WTC11 (cell line): ENCODE measurements around the gene PHF21B. TPM values are rescaled to one million over a fixed set of nuclear protein-coding genes. Genes with fewer than 3 reads are reported as not detected.

Source experiments
- CBFB ChIP-seq: sonication (generic); formaldehyde crosslinking; IDR thresholded peaks from 2 replicates; pipeline ENCODE4 v1.8.1; 2022; ENCODE audit warnings: mild to moderate bottlenecking, low read depth, missing genetic modification reagents
- PRRX2 ChIP-seq: fragments of 250-450 bp; sonication (Bioruptor Pico); IDR thresholded peaks from 2 replicates; pipeline ENCODE4 v1.8.0; 2021; ENCODE audit warnings: mild to moderate bottlenecking
- total RNA-seq: library from RNA; stranded (reverse); gene quantifications from 3 replicates; pipeline ENCODE4 v1.2.3, GENCODE V29; 2021
- TF ChIP-seq, protein P1 (sequence below): fragments of 250-450 bp; sonication (Bioruptor Pico); IDR thresholded peaks from 2 replicates; pipeline ENCODE4 v1.9.0; 2021; ENCODE audit warnings: mild to moderate bottlenecking, borderline replicate concordance
- TF ChIP-seq, protein P2 (sequence below): sonication (generic); formaldehyde crosslinking; IDR thresholded peaks from 2 replicates; pipeline ENCODE4 v1.8.1; 2023; ENCODE audit warnings: mild to moderate bottlenecking, missing genetic modification reagents
- TF ChIP-seq, protein P3 (sequence below): fragments of 250-450 bp; sonication (Bioruptor Pico); IDR thresholded peaks from 2 replicates; pipeline ENCODE4 v1.9.0; 2021; ENCODE audit warnings: mild to moderate bottlenecking
- TF ChIP-seq, protein P4 (sequence below): sonication (generic); formaldehyde crosslinking; conservative IDR thresholded peaks from 2 replicates; pipeline ENCODE4 v1.8.1; 2023; ENCODE audit warnings: mild to moderate bottlenecking, low read depth, missing genetic modification reagents, moderate library complexity
- TF ChIP-seq, protein P5 (sequence below): sonication (generic); formaldehyde crosslinking; IDR thresholded peaks from 2 replicates; pipeline ENCODE4 v1.8.1; 2023; ENCODE audit warnings: mild to moderate bottlenecking, missing genetic modification reagents
- TF ChIP-seq, protein P6 (sequence below): sonication (generic); formaldehyde crosslinking; IDR thresholded peaks from 2 replicates; pipeline ENCODE4 v1.8.1; 2022; ENCODE audit warnings: low read depth, missing genetic modification reagents, borderline replicate concordance
- TF ChIP-seq, protein P7 (sequence below): sonication (generic); formaldehyde crosslinking; IDR thresholded peaks from 2 replicates; pipeline ENCODE4 v1.8.1; 2023; ENCODE audit warnings: mild to moderate bottlenecking, missing genetic modification reagents, moderate library complexity
- TF ChIP-seq, protein P8 (sequence below): sonication (generic); formaldehyde crosslinking; IDR thresholded peaks from 2 replicates; pipeline ENCODE4 v1.8.0; 2022; ENCODE audit warnings: mild to moderate bottlenecking, missing genetic modification reagents
- TF ChIP-seq, protein P9 (sequence below): sonication (generic); formaldehyde crosslinking; IDR thresholded peaks from 2 replicates; pipeline ENCODE4 v1.8.1; 2022; ENCODE audit warnings: low read depth, mild to moderate bottlenecking, moderate library complexity, missing genetic modification reagents, borderline replicate concordance

The PHF21B gene
- total RNA-seq, 1 experiment from 2014 or later: 107 TPM

DNA sequence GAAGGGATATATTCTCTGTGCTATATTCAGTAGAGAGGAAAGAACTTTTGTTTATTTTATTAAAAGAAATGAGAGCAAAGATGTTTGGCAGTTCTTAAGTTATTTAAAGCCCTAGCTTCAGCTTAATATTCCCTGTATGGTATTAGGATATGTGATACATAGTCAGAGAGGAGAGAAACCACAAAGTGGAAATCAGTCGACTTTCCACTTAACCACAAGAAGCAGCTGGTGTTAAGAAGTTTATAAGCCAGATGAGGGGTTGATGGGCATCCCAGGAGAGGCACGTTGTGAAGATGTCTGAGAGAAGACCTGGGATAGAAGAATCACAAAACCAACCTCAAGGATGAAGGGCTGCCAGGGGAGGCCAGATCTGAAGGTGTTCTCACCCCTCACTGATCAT, 23.3 kb upstream of the PHF21B start (continued):
- TF ChIP-seq, protein P1, sequence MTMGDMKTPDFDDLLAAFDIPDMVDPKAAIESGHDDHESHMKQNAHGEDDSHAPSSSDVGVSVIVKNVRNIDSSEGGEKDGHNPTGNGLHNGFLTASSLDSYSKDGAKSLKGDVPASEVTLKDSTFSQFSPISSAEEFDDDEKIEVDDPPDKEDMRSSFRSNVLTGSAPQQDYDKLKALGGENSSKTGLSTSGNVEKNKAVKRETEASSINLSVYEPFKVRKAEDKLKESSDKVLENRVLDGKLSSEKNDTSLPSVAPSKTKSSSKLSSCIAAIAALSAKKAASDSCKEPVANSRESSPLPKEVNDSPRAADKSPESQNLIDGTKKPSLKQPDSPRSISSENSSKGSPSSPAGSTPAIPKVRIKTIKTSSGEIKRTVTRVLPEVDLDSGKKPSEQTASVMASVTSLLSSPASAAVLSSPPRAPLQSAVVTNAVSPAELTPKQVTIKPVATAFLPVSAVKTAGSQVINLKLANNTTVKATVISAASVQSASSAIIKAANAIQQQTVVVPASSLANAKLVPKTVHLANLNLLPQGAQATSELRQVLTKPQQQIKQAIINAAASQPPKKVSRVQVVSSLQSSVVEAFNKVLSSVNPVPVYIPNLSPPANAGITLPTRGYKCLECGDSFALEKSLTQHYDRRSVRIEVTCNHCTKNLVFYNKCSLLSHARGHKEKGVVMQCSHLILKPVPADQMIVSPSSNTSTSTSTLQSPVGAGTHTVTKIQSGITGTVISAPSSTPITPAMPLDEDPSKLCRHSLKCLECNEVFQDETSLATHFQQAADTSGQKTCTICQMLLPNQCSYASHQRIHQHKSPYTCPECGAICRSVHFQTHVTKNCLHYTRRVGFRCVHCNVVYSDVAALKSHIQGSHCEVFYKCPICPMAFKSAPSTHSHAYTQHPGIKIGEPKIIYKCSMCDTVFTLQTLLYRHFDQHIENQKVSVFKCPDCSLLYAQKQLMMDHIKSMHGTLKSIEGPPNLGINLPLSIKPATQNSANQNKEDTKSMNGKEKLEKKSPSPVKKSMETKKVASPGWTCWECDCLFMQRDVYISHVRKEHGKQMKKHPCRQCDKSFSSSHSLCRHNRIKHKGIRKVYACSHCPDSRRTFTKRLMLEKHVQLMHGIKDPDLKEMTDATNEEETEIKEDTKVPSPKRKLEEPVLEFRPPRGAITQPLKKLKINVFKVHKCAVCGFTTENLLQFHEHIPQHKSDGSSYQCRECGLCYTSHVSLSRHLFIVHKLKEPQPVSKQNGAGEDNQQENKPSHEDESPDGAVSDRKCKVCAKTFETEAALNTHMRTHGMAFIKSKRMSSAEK (CRISPR knock-in tag): no peak
- TF ChIP-seq, protein P2, sequence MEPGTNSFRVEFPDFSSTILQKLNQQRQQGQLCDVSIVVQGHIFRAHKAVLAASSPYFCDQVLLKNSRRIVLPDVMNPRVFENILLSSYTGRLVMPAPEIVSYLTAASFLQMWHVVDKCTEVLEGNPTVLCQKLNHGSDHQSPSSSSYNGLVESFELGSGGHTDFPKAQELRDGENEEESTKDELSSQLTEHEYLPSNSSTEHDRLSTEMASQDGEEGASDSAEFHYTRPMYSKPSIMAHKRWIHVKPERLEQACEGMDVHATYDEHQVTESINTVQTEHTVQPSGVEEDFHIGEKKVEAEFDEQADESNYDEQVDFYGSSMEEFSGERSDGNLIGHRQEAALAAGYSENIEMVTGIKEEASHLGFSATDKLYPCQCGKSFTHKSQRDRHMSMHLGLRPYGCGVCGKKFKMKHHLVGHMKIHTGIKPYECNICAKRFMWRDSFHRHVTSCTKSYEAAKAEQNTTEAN (CRISPR knock-in tag): no peak
- TF ChIP-seq CBFB (CRISPR knock-in tag) (no peak), PRRX2 (CRISPR knock-in tag) (no peak)
- TF ChIP-seq, protein P3, sequence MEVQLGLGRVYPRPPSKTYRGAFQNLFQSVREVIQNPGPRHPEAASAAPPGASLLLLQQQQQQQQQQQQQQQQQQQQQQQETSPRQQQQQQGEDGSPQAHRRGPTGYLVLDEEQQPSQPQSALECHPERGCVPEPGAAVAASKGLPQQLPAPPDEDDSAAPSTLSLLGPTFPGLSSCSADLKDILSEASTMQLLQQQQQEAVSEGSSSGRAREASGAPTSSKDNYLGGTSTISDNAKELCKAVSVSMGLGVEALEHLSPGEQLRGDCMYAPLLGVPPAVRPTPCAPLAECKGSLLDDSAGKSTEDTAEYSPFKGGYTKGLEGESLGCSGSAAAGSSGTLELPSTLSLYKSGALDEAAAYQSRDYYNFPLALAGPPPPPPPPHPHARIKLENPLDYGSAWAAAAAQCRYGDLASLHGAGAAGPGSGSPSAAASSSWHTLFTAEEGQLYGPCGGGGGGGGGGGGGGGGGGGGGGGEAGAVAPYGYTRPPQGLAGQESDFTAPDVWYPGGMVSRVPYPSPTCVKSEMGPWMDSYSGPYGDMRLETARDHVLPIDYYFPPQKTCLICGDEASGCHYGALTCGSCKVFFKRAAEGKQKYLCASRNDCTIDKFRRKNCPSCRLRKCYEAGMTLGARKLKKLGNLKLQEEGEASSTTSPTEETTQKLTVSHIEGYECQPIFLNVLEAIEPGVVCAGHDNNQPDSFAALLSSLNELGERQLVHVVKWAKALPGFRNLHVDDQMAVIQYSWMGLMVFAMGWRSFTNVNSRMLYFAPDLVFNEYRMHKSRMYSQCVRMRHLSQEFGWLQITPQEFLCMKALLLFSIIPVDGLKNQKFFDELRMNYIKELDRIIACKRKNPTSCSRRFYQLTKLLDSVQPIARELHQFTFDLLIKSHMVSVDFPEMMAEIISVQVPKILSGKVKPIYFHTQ (CRISPR knock-in tag): no peak
- TF ChIP-seq, protein P4, sequence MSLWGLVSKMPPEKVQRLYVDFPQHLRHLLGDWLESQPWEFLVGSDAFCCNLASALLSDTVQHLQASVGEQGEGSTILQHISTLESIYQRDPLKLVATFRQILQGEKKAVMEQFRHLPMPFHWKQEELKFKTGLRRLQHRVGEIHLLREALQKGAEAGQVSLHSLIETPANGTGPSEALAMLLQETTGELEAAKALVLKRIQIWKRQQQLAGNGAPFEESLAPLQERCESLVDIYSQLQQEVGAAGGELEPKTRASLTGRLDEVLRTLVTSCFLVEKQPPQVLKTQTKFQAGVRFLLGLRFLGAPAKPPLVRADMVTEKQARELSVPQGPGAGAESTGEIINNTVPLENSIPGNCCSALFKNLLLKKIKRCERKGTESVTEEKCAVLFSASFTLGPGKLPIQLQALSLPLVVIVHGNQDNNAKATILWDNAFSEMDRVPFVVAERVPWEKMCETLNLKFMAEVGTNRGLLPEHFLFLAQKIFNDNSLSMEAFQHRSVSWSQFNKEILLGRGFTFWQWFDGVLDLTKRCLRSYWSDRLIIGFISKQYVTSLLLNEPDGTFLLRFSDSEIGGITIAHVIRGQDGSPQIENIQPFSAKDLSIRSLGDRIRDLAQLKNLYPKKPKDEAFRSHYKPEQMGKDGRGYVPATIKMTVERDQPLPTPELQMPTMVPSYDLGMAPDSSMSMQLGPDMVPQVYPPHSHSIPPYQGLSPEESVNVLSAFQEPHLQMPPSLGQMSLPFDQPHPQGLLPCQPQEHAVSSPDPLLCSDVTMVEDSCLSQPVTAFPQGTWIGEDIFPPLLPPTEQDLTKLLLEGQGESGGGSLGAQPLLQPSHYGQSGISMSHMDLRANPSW (CRISPR knock-in tag): no peak
- TF ChIP-seq, protein P5, sequence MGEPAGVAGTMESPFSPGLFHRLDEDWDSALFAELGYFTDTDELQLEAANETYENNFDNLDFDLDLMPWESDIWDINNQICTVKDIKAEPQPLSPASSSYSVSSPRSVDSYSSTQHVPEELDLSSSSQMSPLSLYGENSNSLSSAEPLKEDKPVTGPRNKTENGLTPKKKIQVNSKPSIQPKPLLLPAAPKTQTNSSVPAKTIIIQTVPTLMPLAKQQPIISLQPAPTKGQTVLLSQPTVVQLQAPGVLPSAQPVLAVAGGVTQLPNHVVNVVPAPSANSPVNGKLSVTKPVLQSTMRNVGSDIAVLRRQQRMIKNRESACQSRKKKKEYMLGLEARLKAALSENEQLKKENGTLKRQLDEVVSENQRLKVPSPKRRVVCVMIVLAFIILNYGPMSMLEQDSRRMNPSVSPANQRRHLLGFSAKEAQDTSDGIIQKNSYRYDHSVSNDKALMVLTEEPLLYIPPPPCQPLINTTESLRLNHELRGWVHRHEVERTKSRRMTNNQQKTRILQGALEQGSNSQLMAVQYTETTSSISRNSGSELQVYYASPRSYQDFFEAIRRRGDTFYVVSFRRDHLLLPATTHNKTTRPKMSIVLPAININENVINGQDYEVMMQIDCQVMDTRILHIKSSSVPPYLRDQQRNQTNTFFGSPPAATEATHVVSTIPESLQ: no peak
- TF ChIP-seq, protein P6, sequence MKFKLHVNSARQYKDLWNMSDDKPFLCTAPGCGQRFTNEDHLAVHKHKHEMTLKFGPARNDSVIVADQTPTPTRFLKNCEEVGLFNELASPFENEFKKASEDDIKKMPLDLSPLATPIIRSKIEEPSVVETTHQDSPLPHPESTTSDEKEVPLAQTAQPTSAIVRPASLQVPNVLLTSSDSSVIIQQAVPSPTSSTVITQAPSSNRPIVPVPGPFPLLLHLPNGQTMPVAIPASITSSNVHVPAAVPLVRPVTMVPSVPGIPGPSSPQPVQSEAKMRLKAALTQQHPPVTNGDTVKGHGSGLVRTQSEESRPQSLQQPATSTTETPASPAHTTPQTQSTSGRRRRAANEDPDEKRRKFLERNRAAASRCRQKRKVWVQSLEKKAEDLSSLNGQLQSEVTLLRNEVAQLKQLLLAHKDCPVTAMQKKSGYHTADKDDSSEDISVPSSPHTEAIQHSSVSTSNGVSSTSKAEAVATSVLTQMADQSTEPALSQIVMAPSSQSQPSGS (CRISPR knock-in tag): no peak
- TF ChIP-seq, protein P7, sequence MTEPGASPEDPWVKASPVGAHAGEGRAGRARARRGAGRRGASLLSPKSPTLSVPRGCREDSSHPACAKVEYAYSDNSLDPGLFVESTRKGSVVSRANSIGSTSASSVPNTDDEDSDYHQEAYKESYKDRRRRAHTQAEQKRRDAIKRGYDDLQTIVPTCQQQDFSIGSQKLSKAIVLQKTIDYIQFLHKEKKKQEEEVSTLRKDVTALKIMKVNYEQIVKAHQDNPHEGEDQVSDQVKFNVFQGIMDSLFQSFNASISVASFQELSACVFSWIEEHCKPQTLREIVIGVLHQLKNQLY (CRISPR knock-in tag): no peak
- TF ChIP-seq, protein P8, sequence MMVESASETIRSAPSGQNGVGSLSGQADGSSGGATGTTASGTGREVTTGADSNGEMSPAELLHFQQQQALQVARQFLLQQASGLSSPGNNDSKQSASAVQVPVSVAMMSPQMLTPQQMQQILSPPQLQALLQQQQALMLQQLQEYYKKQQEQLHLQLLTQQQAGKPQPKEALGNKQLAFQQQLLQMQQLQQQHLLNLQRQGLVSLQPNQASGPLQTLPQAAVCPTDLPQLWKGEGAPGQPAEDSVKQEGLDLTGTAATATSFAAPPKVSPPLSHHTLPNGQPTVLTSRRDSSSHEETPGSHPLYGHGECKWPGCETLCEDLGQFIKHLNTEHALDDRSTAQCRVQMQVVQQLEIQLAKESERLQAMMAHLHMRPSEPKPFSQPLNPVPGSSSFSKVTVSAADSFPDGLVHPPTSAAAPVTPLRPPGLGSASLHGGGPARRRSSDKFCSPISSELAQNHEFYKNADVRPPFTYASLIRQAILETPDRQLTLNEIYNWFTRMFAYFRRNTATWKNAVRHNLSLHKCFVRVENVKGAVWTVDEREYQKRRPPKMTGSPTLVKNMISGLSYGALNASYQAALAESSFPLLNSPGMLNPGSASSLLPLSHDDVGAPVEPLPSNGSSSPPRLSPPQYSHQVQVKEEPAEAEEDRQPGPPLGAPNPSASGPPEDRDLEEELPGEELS (CRISPR knock-in tag): no peak
- TF ChIP-seq, protein P9, sequence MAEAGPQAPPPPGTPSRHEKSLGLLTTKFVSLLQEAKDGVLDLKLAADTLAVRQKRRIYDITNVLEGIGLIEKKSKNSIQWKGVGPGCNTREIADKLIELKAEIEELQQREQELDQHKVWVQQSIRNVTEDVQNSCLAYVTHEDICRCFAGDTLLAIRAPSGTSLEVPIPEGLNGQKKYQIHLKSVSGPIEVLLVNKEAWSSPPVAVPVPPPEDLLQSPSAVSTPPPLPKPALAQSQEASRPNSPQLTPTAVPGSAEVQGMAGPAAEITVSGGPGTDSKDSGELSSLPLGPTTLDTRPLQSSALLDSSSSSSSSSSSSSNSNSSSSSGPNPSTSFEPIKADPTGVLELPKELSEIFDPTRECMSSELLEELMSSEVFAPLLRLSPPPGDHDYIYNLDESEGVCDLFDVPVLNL: no peak
